HG03280 (cell line): ENCODE measurements around the gene ANKRD13B.

ENCODE experiments used
- ATAC-seq: cut with Tn5 transposase; IDR thresholded peaks from one replicate; pipeline ENCODE4 v1.9.1; 2021; ENCODE audit warnings: mild to moderate bottlenecking, moderate library complexity; ENCODE audit not compliant: unreplicated experiment

The ANKRD13B gene

GRCh38 chr17:29593591-29594518, 923 bp downstream of the ANKRD13B start:
- no peak for ATAC-seq

- no peak for ATAC-seq
Measured at GRCh38 chr17:29594519-29595090, 1.7 kb downstream of the ANKRD13B start.

GRCh38 chr17:29595107-29595942, 2.4 kb downstream of the ANKRD13B start:
- no peak for ATAC-seq

GRCh38 chr17:29595943-29596774, 3.2 kb downstream of the ANKRD13B start:
- ATAC-seq = no peak

GRCh38 chr17:29596811-29597210, 3.9 kb downstream of the ANKRD13B start:
- ATAC-seq = no peak

GRCh38 chr17:29597361-29598172, 4.6 kb downstream of the ANKRD13B start:
- no peak for ATAC-seq

GRCh38 chr17:29603109-29603674, 10.3 kb downstream of the ANKRD13B start:
- no peak for ATAC-seq

GRCh38 chr17:29607557-29608195, 14.7 kb downstream of the ANKRD13B start:
- no peak for ATAC-seq

GRCh38 chr17:29608986-29609385, 16.1 kb downstream of the ANKRD13B start:
- ATAC-seq = no peak

- no peak for ATAC-seq
Measured at GRCh38 chr17:29610395-29610794, 17.5 kb downstream of the ANKRD13B start.

GRCh38 chr17:29611351-29612093, 18.6 kb downstream of the ANKRD13B start:
- ATAC-seq = no peak

- ATAC-seq = no peak
Measured at GRCh38 chr17:29612094-29612403, 19.1 kb downstream of the ANKRD13B start.

- ATAC-seq = no peak
Measured at GRCh38 chr17:29612404-29613280, 19.7 kb downstream of the ANKRD13B start.

- ATAC-seq = no peak
Measured at GRCh38 chr17:29613352-29613837, 20.5 kb downstream of the ANKRD13B start.

GRCh38 chr17:29613856-29614255, 20.9 kb downstream of the ANKRD13B start:
- no peak for ATAC-seq

GRCh38 chr17:29614349-29615047, 21.6 kb downstream of the ANKRD13B start:
- no peak for ATAC-seq

- no peak for ATAC-seq
Measured at GRCh38 chr17:29615048-29615385, 22.1 kb downstream of the ANKRD13B start.
